ENCODE measurements around the gene PCGF5. TPM values are rescaled to one million over a fixed set of nuclear protein-coding genes. Genes with fewer than 3 reads are reported as not detected.

PCGF5 gene
- total RNA-seq, 1 experiment from 2014 or later: 17.3 TPM

DNA sequence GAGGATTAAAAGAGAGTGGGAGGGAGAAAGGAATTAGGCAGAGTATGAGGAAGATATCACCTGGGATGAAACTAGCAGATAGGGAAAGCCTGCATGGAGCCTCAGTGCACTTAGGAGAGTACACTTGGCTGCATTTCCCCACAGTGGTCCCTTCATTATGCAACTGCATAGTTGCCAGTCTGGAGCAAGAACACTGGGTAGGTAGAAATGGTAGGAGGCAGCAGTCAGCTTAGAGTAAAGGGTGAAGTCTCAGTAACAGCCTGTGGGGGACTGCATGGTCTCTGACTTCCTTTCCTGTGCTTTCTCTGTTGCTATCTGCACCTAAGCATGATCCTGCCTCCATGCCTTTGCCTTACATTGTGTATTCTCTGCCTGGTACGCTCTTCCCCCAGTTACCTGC, 14.0 kb upstream of the PCGF5 start:
- no peak for TF ChIP-seq EZH2 (IDR thresholded peaks at IDR 0.05; ENCODE audit: borderline replicate concordance, low read depth, low read length, poor library complexity, severe bottlenecking)
- TF ChIP-seq, protein P1, sequence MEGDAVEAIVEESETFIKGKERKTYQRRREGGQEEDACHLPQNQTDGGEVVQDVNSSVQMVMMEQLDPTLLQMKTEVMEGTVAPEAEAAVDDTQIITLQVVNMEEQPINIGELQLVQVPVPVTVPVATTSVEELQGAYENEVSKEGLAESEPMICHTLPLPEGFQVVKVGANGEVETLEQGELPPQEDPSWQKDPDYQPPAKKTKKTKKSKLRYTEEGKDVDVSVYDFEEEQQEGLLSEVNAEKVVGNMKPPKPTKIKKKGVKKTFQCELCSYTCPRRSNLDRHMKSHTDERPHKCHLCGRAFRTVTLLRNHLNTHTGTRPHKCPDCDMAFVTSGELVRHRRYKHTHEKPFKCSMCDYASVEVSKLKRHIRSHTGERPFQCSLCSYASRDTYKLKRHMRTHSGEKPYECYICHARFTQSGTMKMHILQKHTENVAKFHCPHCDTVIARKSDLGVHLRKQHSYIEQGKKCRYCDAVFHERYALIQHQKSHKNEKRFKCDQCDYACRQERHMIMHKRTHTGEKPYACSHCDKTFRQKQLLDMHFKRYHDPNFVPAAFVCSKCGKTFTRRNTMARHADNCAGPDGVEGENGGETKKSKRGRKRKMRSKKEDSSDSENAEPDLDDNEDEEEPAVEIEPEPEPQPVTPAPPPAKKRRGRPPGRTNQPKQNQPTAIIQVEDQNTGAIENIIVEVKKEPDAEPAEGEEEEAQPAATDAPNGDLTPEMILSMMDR (conservative IDR thresholded peaks at IDR 0.05; ENCODE audit: low read depth, low read length): no peak
- Histone ChIP-seq H3K4me3 (ENCODE audit: low read depth, low read length, poor library complexity, severe bottlenecking) (no peak overlapping the region), H3K27me3 (replicated peaks; ENCODE audit: insufficient read depth, low read depth, low read length, poor library complexity) (peaks cover 45% of the 10 kb centered on the region), H3K9me3 (ENCODE audit: low read depth, low read length, poor library complexity, severe bottlenecking) (no peaks in the 10 kb centered on the region), H3K36me3 (ENCODE audit: insufficient read depth, low read length, poor library complexity, severe bottlenecking) (no peaks in the 10 kb centered on the region), H3K27ac (ENCODE audit: low read depth, low read length, poor library complexity, severe bottlenecking) (no peak overlapping the region), H3K4me1 (ENCODE audit: insufficient read depth, low read length, poor library complexity, severe bottlenecking) (no peaks in the 10 kb centered on the region)
- CTCF ChIA-PET: no interaction called here
- no TSS peak for BruUV-seq (replicated peaks)
- DNase-seq (ENCODE audit: low spot score): no peak
- POLR2A ChIA-PET (ENCODE audit: low non-redundant PET): no interaction called here
- intact Hi-C loops (cut with micrococcal nuclease; ENCODE audit: unreplicated experiment): no loop called here

DNA sequence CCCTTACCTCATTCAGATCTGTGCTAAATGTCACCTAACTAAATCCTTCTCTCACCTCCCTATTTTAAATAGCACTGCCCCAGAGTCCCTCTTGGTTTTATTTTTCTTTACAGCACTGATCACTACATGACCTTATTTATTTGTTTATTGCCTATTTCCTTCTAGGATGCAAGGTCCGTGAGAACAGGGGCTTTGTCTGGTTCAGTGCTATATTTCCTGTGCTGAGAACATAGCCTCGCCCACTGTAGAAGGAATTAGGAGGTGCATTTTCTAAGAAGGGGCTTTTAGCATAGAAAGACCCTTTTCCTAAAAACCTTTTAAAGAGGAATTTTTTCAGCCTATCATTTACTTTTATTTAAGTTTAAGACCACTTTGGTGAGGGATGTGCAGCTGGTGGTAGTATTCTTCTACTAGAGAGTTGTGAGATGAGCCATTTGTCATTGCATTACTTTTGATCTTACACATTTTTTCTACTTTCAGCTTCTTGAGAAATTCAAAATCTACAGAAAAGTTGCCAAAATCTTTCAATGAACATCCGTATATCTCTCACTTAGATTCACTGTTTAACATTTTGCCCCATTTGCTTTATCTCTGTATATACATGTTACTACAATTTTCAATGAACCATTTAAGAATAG, 13.5 kb upstream of the PCGF5 start:
- Histone ChIP-seq H3K4me1 (ENCODE audit: insufficient read depth, low read length, poor library complexity, severe bottlenecking) (no peaks in the 10 kb centered on the region), H3K27me3 (replicated peaks; ENCODE audit: insufficient read depth, low read depth, low read length, poor library complexity) (peaks cover 51% of the 10 kb centered on the region), H3K4me3 (ENCODE audit: low read depth, low read length, poor library complexity, severe bottlenecking) (no peak overlapping the region), H3K27ac (ENCODE audit: low read depth, low read length, poor library complexity, severe bottlenecking) (no peak overlapping the region), H3K9me3 (ENCODE audit: low read depth, low read length, poor library complexity, severe bottlenecking) (no peaks in the 10 kb centered on the region), H3K36me3 (ENCODE audit: insufficient read depth, low read length, poor library complexity, severe bottlenecking) (no peaks in the 10 kb centered on the region)
- ChIA-PET POLR2A (ENCODE audit: low non-redundant PET) (no interaction called here), CTCF (no interaction called here)
- no peak for DNase-seq (ENCODE audit: low spot score)
- no TSS peak for BruUV-seq (replicated peaks)
- intact Hi-C loops (cut with micrococcal nuclease; ENCODE audit: unreplicated experiment): no loop called here
- TF ChIP-seq, protein P1 (conservative IDR thresholded peaks at IDR 0.05; ENCODE audit: low read depth, low read length): no peak
- TF ChIP-seq EZH2 (IDR thresholded peaks at IDR 0.05; ENCODE audit: borderline replicate concordance, low read depth, low read length, poor library complexity, severe bottlenecking): no peak

DNA sequence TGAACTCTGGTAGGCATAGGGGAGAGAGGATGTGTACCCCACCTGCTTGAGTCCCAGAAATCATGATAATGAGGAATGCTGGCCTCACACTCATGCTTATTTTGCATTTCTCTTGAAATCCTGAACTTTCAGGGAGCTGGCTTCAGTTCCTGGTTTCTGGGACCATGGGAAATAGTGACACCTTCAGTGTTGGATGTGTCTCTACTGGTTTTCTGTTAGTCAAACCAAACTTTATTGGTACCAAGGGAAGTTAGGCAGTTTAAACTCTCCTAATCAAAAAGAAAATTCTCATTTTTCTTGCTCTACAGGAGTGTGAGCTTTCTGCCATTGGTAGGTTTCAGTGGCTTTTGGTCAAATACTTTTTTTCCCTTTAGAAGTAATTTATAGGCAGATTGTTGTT, 11.8 kb upstream of the PCGF5 start:
- ChIA-PET POLR2A (ENCODE audit: low non-redundant PET) (no interaction called here), CTCF (no interaction called here)
- no peaks in the 10 kb centered on the region for H3K4me1 ChIP-seq (ENCODE audit: insufficient read depth, low read length, poor library complexity, severe bottlenecking)
- no peak for TF ChIP-seq EZH2 (IDR thresholded peaks at IDR 0.05; ENCODE audit: borderline replicate concordance, low read depth, low read length, poor library complexity, severe bottlenecking)
- TF ChIP-seq, protein P1 (conservative IDR thresholded peaks at IDR 0.05; ENCODE audit: low read depth, low read length): no peak
- no peak for DNase-seq (ENCODE audit: low spot score)
- no peaks in the 10 kb centered on the region for H3K9me3 ChIP-seq (ENCODE audit: low read depth, low read length, poor library complexity, severe bottlenecking)
- no peak overlapping the region for H3K4me3 ChIP-seq (ENCODE audit: low read depth, low read length, poor library complexity, severe bottlenecking)
- peaks cover 49% of the 10 kb centered on the region for H3K27me3 ChIP-seq (replicated peaks; ENCODE audit: insufficient read depth, low read depth, low read length, poor library complexity)
- intact Hi-C loops (cut with micrococcal nuclease; ENCODE audit: unreplicated experiment): no loop called here
- no peaks in the 10 kb centered on the region for H3K36me3 ChIP-seq (ENCODE audit: insufficient read depth, low read length, poor library complexity, severe bottlenecking)
- no peak overlapping the region for H3K27ac ChIP-seq (ENCODE audit: low read depth, low read length, poor library complexity, severe bottlenecking)
- BruUV-seq (replicated peaks): no TSS peak

Measured in A673 (cell line).